ENCODE results near the gene PPM1H.

PPM1H gene

GRCh38 chr12:62912644-62913043 is 22.3 kb downstream of the PPM1H start:
- DNase-seq (ENCODE audit: extremely low spot score): no peak
- TF ChIP-seq CTCF (IDR thresholded peaks at IDR 0.05; ENCODE audit: control extremely low read depth, extremely low read depth, low read depth, missing control alignments): no peak
- ChIA-PET CTCF (no interaction called here), POLR2A (no interaction called here)

GRCh38 chr12:62911286-62911685 is 23.7 kb downstream of the PPM1H start:
- ChIA-PET CTCF (interaction anchor here (1.7 kb wide), 1 partner anchor 19 kb away, joined by 4 read pairs; no protein-coding TSS in a partner anchor), POLR2A (no interaction called here)
- DNase-seq (ENCODE audit: extremely low spot score): no peak
- TF ChIP-seq CTCF (IDR thresholded peaks at IDR 0.05; ENCODE audit: control extremely low read depth, extremely low read depth, low read depth, missing control alignments): no peak

GRCh38 chr12:62910549-62911169 is 24.3 kb downstream of the PPM1H start:
- ChIA-PET POLR2A (no interaction called here), CTCF (interaction anchor here (1.7 kb wide), 1 partner anchor 20 kb away, joined by 4 read pairs; no protein-coding TSS in a partner anchor)
- no peak for TF ChIP-seq CTCF (IDR thresholded peaks at IDR 0.05; ENCODE audit: control extremely low read depth, extremely low read depth, low read depth, missing control alignments)
- DNase-seq (ENCODE audit: extremely low spot score): no peak

GRCh38 chr12:62909340-62909739 is 25.6 kb downstream of the PPM1H start:
- ChIA-PET CTCF (no interaction called here), POLR2A (no interaction called here)
- no peak for TF ChIP-seq CTCF (IDR thresholded peaks at IDR 0.05; ENCODE audit: control extremely low read depth, extremely low read depth, low read depth, missing control alignments)
- no peak for DNase-seq (ENCODE audit: extremely low spot score)

GRCh38 chr12:62908674-62909073 is 26.3 kb downstream of the PPM1H start:
- POLR2A ChIA-PET: no interaction called here
- CTCF ChIA-PET: no interaction called here
- no peak for TF ChIP-seq CTCF (IDR thresholded peaks at IDR 0.05; ENCODE audit: control extremely low read depth, extremely low read depth, low read depth, missing control alignments)
- DNase-seq (ENCODE audit: extremely low spot score): no peak

- ChIA-PET CTCF (interaction anchor here (0.6 to 1.3 kb wide), 4 partner anchors 12 to 161 kb away, joined by 3 read pairs; partner anchors contain the start of gene PPM1H), POLR2A (no interaction called here)
- DNase-seq (ENCODE audit: extremely low spot score): no peak
- TF ChIP-seq CTCF (IDR thresholded peaks at IDR 0.05; ENCODE audit: control extremely low read depth, extremely low read depth, low read depth, missing control alignments): no peak
Measured at GRCh38 chr12:62907561-62907960, 27.4 kb downstream of the PPM1H start.
